ENCODE data around the gene TGFB3.
"Not testable (repeated sequence)": the region's sequence is repeated elsewhere in the genome, so short reads cannot be mapped to it uniquely, and the experiment has no call there.

The TGFB3 gene

GRCh38 chr14:75960231-75960630 lies 21.6 kb downstream of the TGFB3 start:
- DNase-seq (ENCODE audit: low read depth in 3 of 3) = no peak

DNA sequence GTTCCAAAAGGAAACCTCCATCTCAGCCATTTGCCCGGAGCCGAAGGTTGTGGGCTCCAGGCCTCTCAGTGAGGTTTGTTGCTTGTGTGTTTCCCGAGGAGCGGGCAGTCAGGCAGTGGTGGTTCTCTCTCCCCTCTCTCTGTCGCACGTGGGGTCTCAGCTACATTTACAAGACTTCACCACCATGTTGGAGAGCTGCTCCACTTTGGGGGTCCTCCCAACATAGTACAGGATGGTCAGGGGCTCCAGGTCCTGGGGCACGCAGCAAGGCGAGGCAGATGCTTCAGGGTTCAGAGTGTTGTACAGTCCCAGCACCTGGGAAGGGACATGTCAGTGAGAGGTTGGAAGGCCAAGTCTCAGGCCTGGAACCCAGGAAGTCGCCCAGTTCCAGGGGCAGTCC lies 22.8 kb downstream of the TGFB3 start:
- no peak for DNase-seq (ENCODE audit: low read depth in 3 of 3)

- DNase-seq (ENCODE audit: low read depth in 3 of 3) = no peak
Observed at GRCh38 chr14:75952489-75952888, 29.3 kb downstream of the TGFB3 start.

- DNase-seq (ENCODE audit: low read depth in 3 of 3) = no peak
Observed at GRCh38 chr14:75946785-75947184, 35.0 kb downstream of the TGFB3 start.

DNA sequence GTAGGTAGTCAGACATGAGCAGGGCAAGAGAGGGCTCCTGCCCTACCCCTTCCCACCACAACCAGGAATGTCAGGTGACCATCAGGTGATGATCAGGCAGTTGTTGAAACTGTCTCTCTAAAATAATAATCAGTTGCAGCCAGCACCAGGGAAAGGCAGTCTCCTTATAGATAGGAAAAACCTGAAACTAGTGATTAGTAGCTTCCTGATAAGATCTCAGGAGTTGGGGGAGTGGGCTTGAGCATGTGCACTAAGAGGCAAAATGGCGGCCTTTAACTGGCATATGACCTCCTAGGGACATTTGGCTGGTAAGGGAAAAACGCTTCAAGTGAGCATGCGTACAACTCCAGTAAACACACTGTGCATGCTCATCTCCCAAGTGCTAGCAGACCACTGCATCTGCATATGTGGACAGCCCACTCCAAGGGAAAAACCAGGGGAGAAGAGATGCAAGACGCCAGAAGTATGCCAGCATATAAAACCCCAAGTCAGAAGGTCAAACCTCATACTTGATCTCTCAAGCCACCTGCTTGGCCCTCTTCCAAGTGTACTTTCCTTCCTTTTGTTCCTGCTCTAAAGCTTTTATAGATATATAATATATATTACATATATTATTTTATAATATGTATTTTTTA lies 37.1 kb downstream of the TGFB3 start:
- DNase-seq (ENCODE audit: low read depth in 3 of 3) = no peak

- no peak for DNase-seq (ENCODE audit: low read depth in 3 of 3)
Observed at GRCh38 chr14:75941030-75941429, 40.8 kb downstream of the TGFB3 start.

GRCh38 chr14:75939200-75939599 lies 42.6 kb downstream of the TGFB3 start:
- DNase-seq (ENCODE audit: low read depth in 3 of 3) = no peak

GRCh38 chr14:75934998-75935628 lies 46.7 kb downstream of the TGFB3 start:
- DNase-seq (ENCODE audit: low read depth in 3 of 3) = no peak

GRCh38 chr14:75933712-75934296 lies 48.0 kb downstream of the TGFB3 start:
- no peak for DNase-seq (ENCODE audit: low read depth in 3 of 3)

- DNase-seq (ENCODE audit: low read depth in 3 of 3) = no peak
Observed at GRCh38 chr14:75928690-75929181, 53.1 kb downstream of the TGFB3 start.

DNA sequence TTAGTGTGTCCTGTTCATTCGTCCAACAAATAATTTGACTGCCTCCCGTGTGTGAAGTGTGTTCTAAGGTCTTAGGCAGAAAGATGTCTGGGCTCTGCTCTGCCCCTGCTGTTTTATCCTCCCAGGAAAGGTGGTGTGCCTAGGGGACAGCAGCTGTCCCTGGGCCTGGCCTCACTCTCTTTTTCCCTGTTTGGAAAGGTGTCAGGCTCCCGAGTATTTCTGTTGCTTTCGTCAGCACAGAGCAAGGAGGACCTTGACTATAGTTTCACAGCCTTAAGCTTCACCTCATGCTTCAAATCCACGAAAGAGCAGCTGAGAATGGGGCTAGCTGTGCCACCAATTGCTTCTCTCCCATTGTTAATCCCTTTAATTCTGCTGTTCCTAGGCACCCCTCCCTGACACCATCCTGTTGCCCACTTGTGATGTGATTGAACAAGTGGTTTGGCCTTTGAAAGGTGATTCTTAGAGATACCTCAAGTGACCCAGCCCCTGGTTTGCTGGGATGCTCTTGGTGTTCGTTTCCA lies 54.2 kb downstream of the TGFB3 start:
- no peak for DNase-seq (ENCODE audit: low read depth in 3 of 3)

DNA sequence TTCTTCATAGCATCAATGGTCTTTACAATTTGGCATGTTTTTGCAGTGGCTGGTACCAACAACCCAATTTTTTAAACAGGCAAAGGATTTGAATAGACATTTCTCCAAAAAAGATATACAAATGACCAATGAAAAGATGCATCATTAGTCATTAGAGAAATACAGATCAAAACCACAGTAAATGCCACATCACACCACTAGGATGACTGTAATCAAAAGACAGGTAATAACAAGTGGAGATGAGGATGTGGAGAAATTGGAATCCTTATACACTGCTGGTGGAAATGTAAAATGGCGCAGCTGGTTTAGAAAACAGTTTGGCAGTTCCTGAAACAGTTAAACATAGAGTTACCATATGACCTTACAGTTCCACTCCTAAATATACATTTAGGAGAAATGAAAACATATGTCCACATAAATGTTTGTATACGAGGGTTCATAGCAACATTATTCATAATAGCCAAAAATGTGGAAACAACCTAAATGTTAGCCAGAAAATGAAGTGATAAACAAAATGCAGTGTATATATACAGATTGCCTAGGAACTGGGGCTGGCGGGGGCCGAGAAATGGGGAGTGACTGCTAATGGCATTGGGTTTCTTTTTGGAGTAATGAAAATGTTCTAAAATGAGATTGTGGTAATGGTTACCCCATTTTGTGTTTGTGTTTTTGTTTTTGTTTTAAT lies 55.2 kb downstream of the TGFB3 start:
- DNase-seq (ENCODE audit: low read depth in 3 of 3) = no peak

DNA sequence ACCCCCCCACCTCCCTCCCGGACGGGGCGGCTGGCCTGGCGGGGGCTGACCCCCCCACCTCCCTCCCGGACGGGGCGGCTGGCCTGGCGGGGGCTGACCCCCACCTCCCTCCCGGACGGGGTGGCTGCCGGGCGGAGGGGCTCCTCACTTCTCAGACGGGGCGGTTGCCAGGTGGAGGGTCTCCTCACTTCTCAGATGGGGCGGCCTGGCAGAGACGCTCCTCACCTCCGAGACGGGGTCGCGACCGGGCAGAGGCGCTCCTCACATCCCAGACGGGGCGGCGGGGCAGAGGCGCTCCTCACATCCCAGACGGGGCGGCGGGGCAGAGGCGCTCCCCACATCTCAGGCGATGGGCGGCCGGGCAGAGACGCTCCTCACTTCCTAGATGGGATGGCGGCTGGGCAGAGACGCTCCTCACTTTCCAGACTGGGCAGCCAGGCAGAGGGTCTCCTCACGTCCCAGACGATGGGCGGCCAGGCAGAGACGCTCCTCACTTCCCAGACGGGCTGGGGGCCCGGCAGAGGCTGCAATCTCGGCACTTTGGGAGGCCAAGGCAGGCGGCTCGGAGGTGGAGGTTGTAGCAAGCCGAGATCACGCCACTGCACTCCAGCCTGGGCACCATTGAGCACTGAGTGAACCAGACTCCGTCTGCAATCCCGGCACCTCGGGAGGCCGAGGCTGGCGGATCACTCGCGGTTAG lies 56.5 kb downstream of the TGFB3 start:
- not testable (repeated sequence) for DNase-seq (ENCODE audit: low read depth in 3 of 3)

DNA sequence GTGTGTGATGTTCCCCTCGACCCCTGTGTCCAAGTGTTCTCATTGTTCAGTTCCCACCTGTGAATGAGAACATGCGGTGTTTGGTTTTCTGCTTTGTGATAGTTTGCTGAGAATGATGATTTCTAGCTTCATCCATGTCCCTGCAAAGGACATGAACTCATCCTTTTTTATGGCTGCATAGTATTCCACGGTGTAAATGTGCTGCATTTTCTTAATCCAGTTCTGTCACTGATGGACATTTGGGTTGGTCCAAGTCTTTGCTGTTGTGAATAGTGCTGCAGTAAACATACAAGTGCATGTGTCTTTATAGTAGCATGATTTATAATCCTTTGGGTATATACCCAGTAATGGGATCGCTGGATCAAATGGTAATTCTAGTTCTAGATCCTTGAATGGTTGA lies 61.4 kb downstream of the TGFB3 start:
- DNase-seq (ENCODE audit: low read depth in 3 of 3) = not testable (repeated sequence)

- DNase-seq (ENCODE audit: low read depth in 3 of 3) = no peak
Observed at GRCh38 chr14:75917946-75918335, 63.9 kb downstream of the TGFB3 start.

DNA sequence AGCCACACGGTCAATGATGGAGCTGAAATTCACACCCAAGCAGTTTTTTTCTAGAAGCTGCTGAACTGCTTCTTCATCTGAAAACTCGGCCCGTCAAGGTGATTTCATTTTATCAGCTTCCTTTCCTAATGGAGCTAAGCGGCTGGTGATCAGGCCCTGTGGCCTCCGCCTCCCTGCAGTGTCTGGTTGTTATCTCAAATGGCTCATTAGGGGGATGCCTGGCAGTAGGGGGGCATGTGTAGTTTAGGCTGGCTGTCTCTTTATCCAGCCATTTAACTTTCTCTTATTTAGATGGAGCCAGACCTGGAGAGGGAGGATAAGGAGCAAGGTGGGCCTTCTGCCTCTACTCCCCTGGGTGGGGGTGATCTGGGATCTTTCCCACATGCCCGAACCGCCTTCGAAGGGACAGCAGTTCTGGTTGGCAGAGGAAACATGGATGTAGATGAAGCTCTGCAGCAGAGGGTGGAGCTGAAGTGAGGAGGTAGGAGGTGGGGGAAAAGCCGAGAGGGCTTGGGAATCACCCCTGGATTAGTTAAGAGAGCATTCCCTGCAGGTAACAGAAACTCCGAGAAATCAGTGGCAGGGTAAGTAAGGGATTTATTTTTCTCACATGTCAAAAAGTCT lies 64.4 kb downstream of the TGFB3 start:
- no peak for DNase-seq (ENCODE audit: low read depth in 3 of 3)

DNA sequence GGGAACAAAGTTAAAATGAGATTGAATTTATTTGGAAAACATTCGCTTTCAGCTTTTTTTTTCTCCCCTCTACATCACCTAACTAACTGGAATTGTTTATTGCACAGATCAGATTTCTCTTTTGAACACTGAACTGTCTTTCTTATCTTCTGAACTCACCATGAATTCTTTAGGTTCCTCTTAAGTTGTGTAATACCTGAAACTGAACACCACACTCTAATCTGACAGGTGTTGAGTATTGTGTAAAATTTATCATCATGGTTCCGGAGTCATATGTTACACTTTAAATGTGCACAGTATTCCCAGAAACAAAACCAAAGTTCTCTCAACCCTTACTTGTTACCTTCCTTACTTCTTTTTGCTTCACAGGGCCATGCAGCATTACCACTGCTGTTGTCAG lies 66.8 kb downstream of the TGFB3 start:
- DNase-seq (ENCODE audit: low read depth in 3 of 3) = no peak

DNA sequence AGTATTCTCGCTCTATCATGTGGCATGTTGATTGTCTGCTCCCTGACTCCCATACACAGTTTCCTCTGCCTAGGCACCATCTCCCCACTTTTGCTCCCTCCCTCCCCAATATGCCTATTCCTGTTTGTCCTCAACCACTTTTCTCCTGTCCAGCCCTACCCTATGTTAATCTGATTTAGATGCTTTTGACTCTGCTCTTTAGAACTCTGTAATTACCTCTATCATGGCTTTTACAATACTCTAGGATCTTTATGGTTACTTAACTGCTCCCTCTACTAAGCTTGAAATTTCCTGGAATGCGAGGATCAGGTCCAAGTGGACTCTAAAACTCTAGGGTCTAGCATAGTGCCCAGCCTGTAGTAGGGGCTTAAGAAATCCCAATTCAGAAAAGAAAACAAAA lies 68.6 kb downstream of the TGFB3 start:
- no peak for DNase-seq (ENCODE audit: low read depth in 3 of 3)

GRCh38 chr14:75911883-75912282 lies 69.9 kb downstream of the TGFB3 start:
- DNase-seq (ENCODE audit: low read depth in 3 of 3) = no peak

- no peak for DNase-seq (ENCODE audit: low read depth in 3 of 3)
Observed at GRCh38 chr14:75910048-75910447, 71.7 kb downstream of the TGFB3 start.

GRCh38 chr14:75909630-75910029 lies 72.2 kb downstream of the TGFB3 start:
- DNase-seq (ENCODE audit: low read depth in 3 of 3) = no peak
